SK-N-SH treated with all-trans-retinoic acid at 6 μM for 48 hours (cell line): ENCODE measurements around the gene PARD3.

ENCODE experiments used
- ARNTL ChIP-seq: fragments of 450-650 bp; formaldehyde crosslinking; IDR thresholded peaks from 2 replicates; pipeline ENCODE4 v1.5.0; 2020; ENCODE audit warnings: low read depth, mild to moderate bottlenecking, moderate library complexity, borderline replicate concordance
- CSDC2 ChIP-seq: fragments of 250-450 bp; sonication (Bioruptor Pico); IDR thresholded peaks from 2 replicates; pipeline ENCODE4 v1.5.0; 2020; ENCODE audit warnings: mild to moderate bottlenecking, moderate library complexity
- GLIS3 ChIP-seq: fragments of 250-450 bp; sonication (Bioruptor Pico); IDR thresholded peaks from 2 replicates; pipeline ENCODE4 v1.5.0; 2020; ENCODE audit warnings: mild to moderate bottlenecking, moderate library complexity
- ISL1 ChIP-seq: fragments of 250-450 bp; sonication (Bioruptor Pico); IDR thresholded peaks from 2 replicates; pipeline ENCODE4 v2.1.2; 2022; ENCODE audit warnings: mild to moderate bottlenecking, moderate library complexity
- PATZ1 ChIP-seq: fragments of 250-450 bp; sonication (Bioruptor Pico); IDR thresholded peaks from 2 replicates; pipeline ENCODE4 v1.8.0; 2020; ENCODE audit warnings: mild to moderate bottlenecking, moderate library complexity, borderline replicate concordance
- PPARA ChIP-seq: fragments of 250-450 bp; sonication (Bioruptor Pico); IDR thresholded peaks from 2 replicates; pipeline ENCODE4 v1.5.0; 2020; ENCODE audit warnings: mild to moderate bottlenecking, borderline replicate concordance
- RARB ChIP-seq: fragments of 250-450 bp; sonication (Bioruptor Pico); IDR thresholded peaks from 2 replicates; pipeline ENCODE4 v1.8.0; 2021; ENCODE audit warnings: mild to moderate bottlenecking, moderate library complexity
- TOX ChIP-seq: fragments of 250-450 bp; sonication (Bioruptor Pico); IDR thresholded peaks from 2 replicates; pipeline ENCODE4 v1.8.0; 2021; ENCODE audit warnings: mild to moderate bottlenecking, moderate library complexity, borderline replicate concordance
- ZC3H10 ChIP-seq: fragments of 250-450 bp; sonication (Bioruptor Pico); IDR thresholded peaks from 2 replicates; pipeline ENCODE4 v1.5.1; 2021; ENCODE audit warnings: mild to moderate bottlenecking, moderate library complexity
- ZFP30 ChIP-seq: fragments of 450-650 bp; formaldehyde crosslinking; IDR thresholded peaks from 2 replicates; pipeline ENCODE4 v1.5.0; 2022; ENCODE audit warnings: mild to moderate bottlenecking, moderate library complexity
- ZNF565 ChIP-seq: fragments of 450-650 bp; formaldehyde crosslinking; conservative IDR thresholded peaks from 2 replicates; pipeline ENCODE4 v1.5.0; 2020; ENCODE audit warnings: low read depth, mild to moderate bottlenecking, moderate library complexity
- TF ChIP-seq, protein P1 (sequence below): fragments of 250-450 bp; sonication (Bioruptor Pico); IDR thresholded peaks from 2 replicates; pipeline ENCODE4 v1.5.1; 2020; ENCODE audit warnings: low read depth, mild to moderate bottlenecking, moderate library complexity
- TF ChIP-seq, protein P2 (sequence below): fragments of 250-450 bp; sonication (Bioruptor Pico); IDR thresholded peaks from 2 replicates; pipeline ENCODE4 v1.8.0; 2021; ENCODE audit warnings: low read depth, mild to moderate bottlenecking, moderate library complexity, borderline replicate concordance

DNA sequence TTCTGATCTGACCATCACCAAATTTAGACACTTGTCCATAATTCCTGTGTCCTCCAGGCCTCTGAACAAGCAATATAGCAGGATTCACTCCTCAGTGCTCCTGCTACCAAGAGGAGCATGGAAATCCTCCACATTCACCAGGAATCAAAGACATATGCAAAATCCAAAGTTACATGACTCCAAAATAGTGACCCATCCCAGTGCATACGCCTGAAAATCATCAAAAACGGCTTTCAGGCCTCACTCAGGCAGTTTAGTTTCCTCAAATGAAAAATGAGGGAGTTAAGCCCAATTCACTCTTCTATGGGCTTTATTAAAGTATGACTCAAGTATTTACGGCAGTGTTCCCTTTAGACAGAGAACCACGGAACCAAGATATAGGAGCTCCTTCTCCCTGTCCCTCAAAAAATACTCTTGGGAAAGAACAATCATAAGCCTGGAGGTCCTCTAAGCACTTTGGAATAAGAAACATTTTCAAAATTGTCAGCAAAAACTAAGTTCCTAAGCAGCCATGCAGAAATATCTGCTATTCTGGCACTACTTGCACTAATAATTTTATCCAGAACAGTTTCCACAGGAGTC is 240.7 kb downstream of the PARD3 start:
- TF ChIP-seq ZFP30 (CRISPR knock-in tag) (no peak), ARNTL (CRISPR knock-in tag) (no peak), PATZ1 (CRISPR knock-in tag) (no peak), PPARA (CRISPR knock-in tag) (no peak), ZNF565 (CRISPR knock-in tag) (no peak), CSDC2 (no peak), TOX (CRISPR knock-in tag) (no peak), RARB (CRISPR knock-in tag) (no peak), ISL1 (CRISPR knock-in tag) (no peak), ZC3H10 (CRISPR knock-in tag) (no peak), GLIS3 (CRISPR knock-in tag) (no peak)
- TF ChIP-seq, protein P1, sequence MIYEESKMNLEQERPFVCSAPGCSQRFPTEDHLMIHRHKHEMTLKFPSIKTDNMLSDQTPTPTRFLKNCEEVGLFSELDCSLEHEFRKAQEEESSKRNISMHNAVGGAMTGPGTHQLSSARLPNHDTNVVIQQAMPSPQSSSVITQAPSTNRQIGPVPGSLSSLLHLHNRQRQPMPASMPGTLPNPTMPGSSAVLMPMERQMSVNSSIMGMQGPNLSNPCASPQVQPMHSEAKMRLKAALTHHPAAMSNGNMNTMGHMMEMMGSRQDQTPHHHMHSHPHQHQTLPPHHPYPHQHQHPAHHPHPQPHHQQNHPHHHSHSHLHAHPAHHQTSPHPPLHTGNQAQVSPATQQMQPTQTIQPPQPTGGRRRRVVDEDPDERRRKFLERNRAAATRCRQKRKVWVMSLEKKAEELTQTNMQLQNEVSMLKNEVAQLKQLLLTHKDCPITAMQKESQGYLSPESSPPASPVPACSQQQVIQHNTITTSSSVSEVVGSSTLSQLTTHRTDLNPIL (CRISPR knock-in tag): no peak
- TF ChIP-seq, protein P2, sequence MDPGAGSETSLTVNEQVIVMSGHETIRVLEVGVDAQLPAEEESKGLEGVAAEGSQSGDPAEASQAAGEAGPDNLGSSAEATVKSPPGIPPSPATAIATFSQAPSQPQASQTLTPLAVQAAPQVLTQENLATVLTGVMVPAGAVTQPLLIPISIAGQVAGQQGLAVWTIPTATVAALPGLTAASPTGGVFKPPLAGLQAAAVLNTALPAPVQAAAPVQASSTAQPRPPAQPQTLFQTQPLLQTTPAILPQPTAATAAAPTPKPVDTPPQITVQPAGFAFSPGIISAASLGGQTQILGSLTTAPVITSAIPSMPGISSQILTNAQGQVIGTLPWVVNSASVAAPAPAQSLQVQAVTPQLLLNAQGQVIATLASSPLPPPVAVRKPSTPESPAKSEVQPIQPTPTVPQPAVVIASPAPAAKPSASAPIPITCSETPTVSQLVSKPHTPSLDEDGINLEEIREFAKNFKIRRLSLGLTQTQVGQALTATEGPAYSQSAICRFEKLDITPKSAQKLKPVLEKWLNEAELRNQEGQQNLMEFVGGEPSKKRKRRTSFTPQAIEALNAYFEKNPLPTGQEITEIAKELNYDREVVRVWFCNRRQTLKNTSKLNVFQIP (CRISPR knock-in tag): no peak
